SIG-M5 (cell line): ENCODE results near the gene COL11A2.

ENCODE experiments used
- DNase-seq: peaks from one replicate; lab custom pipeline; 2025; lab: John Stamatoyannopoulos, UW

The COL11A2 gene

DNA sequence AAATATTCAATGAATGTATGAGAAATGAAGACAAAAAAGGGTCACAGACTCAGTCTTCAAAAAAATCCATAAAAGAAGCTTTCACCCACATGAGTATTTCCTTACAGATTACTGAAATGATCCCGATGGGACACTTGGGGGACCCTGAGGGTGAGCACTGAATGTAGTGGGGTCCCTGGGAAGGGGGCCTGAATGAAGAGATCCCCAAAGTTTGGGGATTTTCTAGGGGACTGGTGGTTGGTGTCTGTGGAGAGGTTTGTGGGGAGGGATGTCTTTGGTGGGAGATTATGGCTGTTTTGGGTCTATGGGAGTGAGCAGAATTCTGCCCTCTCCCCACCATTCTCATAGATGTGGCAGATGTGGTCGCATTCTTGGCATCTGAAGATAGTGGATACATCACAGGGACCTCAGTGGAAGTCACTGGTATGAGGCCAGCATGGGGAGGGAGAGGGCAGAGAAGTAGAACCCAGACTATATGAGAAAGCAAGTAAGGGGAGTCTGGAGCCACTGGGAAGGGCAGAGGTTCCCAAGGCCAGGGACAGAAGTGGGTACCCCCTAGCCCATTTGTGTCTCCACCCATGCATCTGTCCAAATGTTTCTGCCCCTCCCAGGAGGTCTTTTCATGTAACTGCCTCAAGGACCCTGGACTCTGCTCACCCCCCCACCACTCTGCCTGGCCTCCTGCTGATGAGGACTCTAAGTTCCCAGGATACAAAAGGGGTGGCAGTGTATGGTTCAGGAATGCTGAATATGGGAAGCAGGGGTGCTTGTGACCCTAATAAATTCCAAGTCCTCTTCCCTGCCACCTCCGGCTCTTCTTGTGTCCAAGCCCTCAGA is 14.0 kb upstream of the COL11A2 start:
- no peak for DNase-seq

DNA sequence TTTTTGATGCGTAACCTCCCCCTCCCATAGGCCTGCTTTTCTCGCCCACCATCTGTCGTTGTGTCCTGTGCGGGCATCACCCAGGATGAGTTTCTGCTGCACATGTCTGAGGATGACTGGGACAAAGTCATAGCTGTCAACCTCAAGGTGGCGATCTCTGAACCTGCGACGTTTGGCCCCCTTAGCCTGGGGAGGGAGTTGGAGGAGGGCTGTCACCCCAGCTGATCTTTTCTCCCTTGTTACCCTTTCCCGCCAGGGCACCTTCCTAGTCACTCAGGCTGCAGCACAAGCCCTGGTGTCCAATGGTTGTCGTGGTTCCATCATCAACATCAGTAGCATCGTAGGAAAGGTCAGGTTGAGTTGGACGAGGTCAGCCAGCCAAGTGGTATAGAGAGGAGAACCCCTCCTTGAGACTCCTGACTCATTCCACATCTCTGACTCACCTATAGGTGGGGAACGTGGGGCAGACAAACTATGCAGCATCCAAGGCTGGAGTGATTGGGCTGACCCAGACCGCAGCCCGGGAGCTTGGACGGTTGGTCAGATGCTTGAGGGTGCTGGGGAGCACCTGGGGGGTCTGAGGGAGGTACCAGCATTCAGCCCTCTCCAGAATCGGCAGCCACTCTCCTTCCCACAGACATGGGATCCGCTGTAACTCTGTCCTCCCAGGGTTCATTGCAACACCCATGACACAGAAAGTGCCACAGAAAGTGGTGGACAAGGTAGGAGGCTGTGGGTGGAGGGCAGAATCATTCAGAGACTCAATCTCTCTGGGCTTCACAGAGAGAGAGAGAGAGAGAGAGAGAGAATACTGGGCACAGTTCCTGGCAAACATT is 13.1 kb upstream of the COL11A2 start:
- no peak for DNase-seq

DNA sequence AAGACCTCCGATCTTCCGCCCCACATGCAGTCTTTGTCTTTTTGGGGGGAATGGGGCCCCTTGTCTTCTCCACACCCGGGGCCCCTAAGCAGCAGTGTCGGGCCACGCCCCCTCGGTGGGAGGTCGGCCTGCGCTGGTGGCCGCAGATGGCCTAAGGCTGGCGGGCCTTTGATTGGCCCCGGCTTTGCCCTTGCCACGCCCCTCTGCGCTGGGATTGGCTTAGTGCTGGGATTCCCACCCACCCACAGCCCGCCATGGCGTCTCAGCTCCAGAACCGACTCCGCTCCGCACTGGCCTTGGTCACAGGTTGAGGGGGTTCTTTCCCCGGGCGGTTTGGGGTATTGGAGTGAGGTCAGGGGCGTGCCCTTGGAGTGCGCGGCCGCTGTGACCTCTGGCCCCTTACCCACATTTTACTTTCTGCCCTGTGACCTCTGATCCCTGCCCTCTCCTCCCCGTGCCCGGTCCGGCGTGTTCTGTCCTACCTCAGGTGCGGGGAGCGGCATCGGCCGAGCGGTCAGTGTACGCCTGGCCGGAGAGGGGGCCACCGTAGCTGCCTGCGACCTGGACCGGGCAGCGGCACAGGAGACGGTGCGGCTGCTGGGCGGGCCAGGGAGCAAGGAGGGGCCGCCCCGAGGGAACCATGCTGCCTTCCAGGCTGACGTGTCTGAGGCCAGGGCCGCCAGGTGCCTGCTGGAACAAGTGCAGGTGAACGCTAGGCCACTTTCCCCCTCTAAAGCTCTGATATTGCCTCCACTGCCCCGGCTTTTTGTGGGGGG is 12.3 kb upstream of the COL11A2 start, which contains the start of gene HSD17B8:
HSD17B8 (plus strand) TSS at position 241 of the 776 bp plus-strand sequence; CDS start at position 255, 14 bp downstream.
- no peak for DNase-seq

DNA sequence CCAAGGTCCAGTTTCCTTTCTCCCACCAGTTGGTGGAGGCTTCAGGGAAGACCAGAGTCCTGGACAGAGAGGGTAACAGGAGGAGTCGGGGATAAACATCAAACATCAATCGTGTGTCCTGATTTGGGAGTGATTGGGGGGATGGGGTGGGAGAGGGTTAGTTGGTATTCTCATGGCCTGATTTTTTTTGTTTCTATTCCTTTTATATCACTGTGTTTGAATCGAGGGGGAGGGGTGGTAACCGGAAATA is 11.8 kb upstream of the COL11A2 start:
- no peak for DNase-seq

DNA sequence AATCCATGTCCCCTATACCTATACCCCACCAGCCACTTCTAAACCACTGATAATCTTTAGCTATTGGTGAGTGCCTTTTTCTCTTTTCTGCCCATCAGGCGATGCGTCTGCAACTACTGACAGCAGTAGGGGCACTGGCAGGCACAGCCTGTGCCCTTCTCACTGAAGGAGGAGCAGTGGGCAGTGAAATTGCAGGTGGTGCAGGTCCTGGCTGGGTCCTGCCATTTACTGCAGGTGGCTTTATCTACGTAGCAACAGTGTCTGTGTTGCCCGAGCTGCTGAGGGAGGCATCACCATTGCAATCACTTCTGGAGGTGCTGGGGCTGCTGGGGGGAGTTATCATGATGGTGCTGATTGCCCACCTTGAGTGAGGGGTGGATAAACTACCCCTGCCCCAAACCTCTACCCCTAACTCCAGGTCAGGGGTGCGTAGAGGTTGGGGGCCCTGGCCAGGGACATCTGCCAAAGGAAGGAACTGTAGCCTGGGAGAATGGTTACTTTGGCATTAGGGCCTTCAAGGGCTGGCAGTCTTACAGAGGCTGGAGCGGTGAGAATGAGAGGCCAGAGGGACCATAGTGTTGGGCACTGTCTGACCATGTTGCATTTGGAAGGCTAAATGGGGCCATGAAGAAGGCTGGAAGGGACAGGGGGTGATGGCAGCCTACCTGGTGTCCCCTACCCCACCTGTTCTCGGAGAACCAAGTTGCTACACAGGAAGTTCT is 11.3 kb upstream of the COL11A2 start:
- DNase-seq, result no peak

DNA sequence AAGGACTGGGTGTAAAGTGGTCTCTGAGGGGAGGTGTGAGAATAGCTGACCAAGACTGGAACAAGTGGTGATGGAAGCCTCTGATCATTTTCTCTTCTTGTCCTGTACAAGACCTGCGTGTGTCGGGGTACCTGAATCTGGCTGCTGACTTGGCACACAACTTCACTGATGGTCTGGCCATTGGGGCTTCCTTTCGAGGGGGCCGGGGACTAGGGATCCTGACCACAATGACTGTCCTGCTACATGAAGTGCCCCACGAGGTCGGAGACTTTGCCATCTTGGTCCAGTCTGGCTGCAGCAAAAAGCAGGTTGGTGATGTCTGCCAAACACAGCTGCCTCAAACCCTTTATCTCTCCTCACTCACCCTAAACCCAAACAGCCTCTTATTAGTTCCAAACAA is 10.5 kb upstream of the COL11A2 start:
- no peak for DNase-seq

DNA sequence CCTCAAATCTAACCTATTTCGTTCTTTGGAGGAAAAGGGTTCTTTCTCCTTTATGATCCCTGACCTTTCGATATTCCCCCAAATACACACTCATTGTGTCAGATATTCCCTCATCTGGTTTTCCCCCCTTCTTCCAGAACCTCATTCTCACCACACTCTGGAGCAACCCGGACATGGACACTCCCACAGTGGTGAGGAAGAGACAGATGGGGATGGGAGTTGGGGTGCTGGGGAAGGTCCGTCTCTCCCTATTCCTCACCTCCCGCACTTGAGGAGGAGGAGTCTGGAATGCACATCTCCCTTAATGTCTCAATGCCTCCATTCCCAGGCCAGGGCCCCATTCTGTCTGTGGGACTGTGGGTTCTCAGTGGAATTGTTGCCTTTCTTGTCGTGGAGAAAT is 9.7 kb upstream of the COL11A2 start:
- no peak for DNase-seq

DNA sequence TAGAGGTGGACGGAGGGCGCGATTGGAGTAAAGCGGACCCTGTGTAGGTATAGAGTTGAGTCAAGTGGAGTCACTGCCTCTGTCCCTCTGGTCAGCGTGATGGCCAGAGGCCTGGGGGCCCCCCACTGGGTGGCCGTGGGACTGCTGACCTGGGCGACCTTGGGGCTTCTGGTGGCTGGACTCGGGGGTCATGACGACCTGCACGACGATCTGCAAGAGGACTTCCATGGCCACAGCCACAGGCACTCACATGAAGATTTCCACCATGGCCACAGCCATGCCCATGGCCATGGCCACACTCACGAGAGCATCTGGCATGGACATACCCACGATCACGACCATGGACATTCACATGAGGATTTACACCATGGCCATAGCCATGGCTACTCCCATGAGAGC is 8.9 kb upstream of the COL11A2 start:
- no peak for DNase-seq

DNA sequence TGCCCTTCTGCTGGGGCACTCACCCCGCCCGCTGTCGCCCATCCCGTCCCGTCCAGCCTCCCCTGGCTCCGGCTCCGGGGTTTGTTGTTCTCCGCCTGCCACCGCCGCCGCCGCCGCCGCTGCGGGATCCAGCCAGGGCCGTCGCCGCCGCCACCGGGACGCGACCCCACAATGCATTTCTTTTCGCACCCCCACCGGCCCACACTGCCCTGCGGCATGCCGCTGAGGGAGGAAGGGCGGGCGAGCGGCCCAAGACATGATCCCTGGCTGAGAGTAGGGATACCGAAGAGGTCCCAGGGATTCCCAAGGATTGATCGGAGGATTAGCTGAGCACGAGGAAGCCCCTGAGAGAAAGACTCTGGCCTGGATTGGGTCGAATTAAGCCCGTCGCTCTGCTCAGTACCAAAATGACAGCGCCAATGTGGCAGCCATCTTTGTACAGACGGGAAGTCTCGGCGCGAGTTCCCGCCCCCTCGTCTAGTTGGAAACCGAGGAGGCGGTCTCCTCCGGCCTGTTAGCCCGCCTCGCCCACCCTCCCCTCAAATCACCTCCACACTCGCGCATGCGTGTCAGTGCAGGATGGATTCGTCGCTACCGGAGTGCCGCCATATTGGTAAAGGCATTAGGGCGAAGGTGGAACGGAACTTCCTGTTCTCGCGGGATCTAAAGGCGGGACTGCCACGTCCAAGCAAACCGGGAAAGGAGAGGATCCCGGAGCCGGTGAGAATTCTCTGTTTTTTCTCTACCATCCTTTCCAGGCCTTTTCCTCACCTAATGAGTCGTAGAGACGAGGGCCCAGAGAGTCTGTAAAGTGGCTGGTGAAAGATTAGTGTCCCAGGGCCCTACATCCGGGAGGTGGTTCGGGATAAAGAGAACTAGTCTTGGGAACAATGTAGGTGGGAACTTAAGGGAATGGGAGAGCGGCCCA is 8.2 kb upstream of the COL11A2 start, which contains the start of the genes RXRB and SLC39A7:
RXRB (minus strand) TSS at position 447 of the 928 bp plus-strand sequence; CDS start at position 258, 189 bp downstream.
SLC39A7 (plus strand) TSS at position 649 of the 928 bp plus-strand sequence. CDS start 379 bp downstream, outside the sequence.
- DNase-seq, result peak; percentile 66

DNA sequence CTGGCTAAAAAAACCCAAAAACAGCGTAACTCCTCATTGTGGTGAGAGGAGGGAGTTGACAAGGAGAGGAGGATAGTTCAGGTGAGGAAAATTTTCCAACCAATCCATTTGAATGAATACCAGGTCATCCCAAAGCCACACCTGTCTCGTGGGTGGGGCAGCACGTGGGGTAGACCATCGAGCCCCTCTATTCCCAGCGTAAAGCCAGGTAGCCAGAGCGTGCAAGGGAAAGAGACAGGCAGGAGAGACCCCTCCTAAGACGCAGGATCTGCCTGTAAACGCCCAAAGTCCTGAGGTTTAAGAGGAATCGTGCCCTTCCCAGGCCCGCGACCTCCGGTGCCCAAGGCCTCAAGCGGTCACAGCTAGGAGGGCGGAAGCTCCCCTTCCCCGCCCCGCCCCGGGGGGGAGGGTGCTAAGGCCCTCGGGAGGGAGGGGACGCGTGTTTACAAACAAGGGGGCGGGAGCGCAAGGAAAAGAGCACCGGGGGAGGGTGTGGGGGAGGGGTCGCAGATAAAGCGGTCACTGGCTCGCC is 7.5 kb upstream of the COL11A2 start:
- no peak for DNase-seq

DNA sequence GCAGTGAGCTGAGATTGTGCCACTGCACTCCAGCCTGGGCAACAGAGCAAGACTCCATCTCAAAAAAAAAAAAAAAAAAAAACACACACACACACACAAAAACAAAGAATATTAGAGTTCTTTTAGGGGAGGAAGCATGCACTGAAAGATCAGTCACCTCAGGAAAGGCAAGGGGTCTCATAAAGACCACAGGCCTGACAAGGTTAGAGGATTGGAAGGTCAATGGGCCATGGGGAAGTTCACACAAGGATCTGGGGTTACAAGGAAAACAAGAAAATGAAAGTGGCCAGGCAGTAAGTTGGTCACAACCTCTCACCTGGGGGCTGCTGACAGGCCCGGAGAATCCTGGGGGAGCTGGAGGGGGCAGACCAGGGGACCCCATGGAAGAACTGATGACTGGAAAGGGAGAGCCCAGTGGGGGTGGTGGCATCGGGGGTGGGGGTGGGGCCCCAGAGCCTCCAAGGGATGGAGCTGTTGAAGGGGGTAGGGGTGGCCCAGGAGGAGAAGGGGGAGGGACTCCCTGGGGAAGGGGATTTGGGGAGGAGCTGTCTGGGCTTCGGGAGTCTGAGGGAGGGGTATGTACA is 6.7 kb upstream of the COL11A2 start:
- no peak for DNase-seq

DNA sequence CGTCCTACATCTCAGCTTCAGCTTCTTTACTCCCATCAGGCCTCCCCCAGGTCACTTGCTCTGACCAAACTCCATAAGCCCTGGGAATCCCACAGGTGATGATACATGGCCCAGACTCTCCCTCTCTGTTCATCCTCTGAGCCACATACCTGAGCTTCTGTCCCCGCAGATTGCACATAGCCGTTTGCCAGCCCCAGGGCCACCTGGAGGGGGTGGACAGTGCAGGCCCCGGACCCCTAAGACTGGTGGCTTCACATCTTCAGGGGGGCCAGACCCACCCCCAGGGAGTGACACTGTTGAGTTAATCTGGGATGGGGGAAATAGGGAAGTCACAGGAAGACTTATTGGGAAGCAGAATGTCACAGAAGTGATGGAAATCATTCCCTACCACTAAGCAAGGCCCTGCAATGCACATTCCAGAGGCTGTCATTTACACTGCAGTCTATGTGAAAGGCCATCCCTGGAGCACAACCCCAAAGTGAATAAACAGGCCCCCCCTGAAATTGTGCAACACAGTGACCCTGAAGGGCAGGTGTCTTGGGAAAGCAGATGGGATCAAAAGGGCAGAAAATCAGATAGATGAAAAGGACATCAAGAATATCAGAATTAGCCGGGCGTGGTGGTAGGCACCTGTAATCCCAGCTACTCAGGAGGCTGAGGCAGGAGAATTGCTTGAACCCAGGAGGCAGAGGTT is 6.0 kb upstream of the COL11A2 start:
- no peak for DNase-seq

DNA sequence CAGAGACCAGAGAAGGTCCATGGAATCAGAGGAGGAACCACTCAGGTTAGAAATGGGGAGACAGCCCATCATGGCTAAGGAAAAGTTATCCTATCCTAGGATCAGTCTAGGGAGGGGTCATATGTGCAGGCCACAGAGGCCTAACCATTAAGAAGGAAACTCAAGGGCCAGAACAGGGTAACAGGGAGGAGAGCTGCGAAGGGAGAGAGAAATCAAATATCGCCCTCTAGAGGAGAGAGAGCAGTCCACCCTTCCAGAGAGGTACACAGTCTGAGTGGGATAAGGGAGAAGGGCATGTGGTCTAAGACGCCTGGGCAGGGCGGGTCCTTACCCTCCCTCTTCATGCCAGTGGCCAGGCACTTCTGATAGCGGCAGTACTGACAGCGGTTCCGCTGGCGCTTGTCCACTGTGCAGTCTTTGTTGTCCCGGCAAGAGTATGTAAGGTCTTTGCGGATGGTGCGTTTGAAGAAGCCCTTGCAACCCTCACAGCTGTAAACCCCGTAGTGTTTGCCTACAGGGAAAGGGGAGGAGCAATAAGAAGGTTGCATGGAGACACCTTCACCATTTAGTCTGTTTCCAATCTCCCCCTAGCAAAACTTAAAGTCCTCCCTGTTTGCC is 5.3 kb upstream of the COL11A2 start:
- no peak for DNase-seq

DNA sequence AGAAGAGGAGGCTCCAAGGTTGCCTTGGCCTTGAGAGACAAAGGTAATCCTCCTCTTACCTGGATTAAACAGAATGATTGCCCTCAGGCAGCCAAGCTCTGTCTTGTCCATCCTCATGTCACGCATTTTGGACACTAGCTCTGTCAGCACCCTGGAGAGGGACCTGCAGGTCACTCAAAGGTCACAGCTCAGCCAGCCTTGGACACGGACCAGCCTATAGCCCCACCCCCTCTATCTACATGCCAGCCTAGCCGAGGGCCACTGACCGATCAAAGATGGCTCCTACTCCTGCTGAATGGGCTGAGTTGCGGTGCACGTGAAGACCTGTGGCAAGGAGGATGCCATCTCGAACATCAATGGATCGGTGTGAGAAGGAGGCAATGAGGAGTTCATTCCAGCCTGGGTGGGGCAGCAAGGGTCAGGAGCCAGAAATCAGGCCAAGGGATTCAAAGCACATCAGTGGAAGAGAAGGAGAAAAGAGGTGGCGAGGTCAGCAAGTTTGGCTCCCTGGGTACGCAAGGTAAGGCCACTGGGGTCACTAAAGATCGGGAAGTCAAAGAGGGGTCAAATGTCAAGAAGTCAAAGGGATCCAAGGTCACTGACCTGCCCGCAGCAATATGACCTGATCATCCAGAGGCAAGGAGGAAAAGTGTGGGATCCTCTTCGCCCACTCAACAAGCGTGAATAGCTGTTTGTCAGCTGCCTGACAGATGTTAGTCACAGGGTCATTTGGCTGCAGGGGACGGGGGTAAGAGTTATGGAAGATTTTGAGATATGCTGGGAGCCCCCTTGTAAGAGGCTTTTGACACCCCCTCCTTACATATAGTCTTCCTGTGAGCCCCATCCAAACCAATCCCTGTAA is 3.3 kb upstream of the COL11A2 start:
- no peak for DNase-seq

DNA sequence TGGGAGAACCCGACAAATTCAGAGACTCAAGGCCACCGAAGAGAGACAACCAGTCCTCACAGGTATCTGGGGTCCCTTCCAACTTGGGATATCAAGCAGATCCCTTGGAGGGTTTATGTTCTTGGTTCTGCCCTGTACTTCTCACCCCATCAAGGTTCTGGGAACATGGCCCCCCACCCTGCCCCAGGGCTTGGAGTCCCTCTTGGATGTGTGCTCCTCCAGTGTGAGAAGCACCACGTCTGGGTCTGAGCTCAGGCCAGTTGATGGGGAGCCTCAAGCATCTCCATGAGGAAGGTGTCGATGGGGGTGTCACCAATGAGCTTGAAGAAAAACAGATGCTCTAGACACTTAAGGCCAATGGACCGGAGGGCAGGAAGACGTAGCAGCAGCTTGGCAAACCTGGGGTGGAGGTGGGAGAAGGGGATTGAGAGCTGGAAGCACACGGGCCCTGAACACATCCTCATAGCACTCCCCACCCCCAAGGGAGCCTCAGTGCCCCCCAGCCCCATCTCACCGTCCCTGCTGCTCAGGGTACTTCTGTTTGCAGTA is 2.2 kb upstream of the COL11A2 start:
- DNase-seq, result no peak

DNA sequence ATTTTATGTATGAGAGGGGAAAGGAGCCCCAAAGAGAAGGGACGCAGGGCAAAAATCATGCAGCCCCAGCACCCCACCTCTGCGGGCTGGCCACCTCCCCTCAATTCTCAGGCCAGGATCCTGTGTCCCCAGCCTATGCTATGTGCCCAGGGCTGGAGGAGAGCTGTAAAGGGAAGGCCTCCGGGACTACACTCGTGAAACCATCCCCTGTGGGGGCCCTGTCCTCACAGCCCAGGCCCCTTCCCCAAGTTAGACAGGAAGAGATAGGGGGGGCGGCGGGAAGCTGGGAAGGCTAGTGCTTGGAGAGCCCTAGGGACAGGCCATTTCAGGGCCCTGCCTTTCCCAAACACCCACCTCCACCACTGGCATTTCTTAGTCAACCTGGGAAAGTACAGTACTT is 1.4 kb upstream of the COL11A2 start:
- no peak for DNase-seq
